A549 (cell line): Measurements from ENCODE around the gene ITIH3. TPM values are rescaled to one million over a fixed set of nuclear protein-coding genes. Genes with fewer than 3 reads are reported as not detected.

Source experiments
- ATAC-seq, 2 experiments: fragments of 200-7000 bp in 1 of 2; fragments of >200 bp in 1 of 2; cut with Nextera tagmentation in 1 of 2; cut with Tn5 transposase in 1 of 2; 3 replicates each; pipeline versions ENCODE4 v1.8.0 to v1.9.1; 2018 to 2020; ENCODE audit warnings: mild to moderate bottlenecking in 1 of 2, moderate library complexity in 1 of 2
- CTCF ChIA-PET: fragments of 300-600 bp; sonication (Branson Sonifier 250); formaldehyde crosslinking; extraction: SDS; loops from one replicate; lab custom pipeline; 2021; ENCODE audit warnings: antibody characterized with exemption, inconsistent platforms; lab: Yijun Ruan, JAX
- POLR2A ChIA-PET: fragments of 350-600 bp; formaldehyde crosslinking; extraction: SDS; loops from one replicate; lab custom pipeline; 2021; ENCODE audit warnings: antibody characterized with exemption, inconsistent platforms; lab: Yijun Ruan, JAX
- DNase-seq, 2 experiments: peaks; one replicate each; pipeline versions ENCODE4 v3.0.0 to v3.0.0-alpha.2; 2011 to 2016; ENCODE audit warnings: low read depth in 1 of 2, low spot score in 1 of 2
- FAIRE-seq: peaks from 2 replicates; lab custom pipeline; 2011; peaks lifted over from hg19 to GRCh38; lab: Jason Lieb, UNC
- H3K27ac ChIP-seq, 2 experiments: fragments of >200 bp; sonication (Bioruptor Twin); formaldehyde crosslinking; 3 replicates each; pipeline ENCODE4 v1.5.1; 2016 to 2017
- H3K4me1 ChIP-seq: fragments of >200 bp; sonication (Bioruptor Twin); formaldehyde crosslinking; 3 replicates; pipeline ENCODE4 v1.6.1; 2016
- H3K4me2 ChIP-seq: fragments of >200 bp; sonication (Bioruptor Twin); formaldehyde crosslinking; 3 replicates; pipeline ENCODE4 v1.6.1; 2016
- H3K4me3 ChIP-seq: fragments of >200 bp; sonication (Bioruptor Twin); formaldehyde crosslinking; 3 replicates; pipeline ENCODE4 v1.5.1; 2016
- H3K9me3 ChIP-seq: fragments of >200 bp; sonication (Bioruptor Twin); formaldehyde crosslinking; 3 replicates; pipeline ENCODE4 v1.6.1; 2016
- ATOH8 ChIP-seq: fragments of 250-450 bp; sonication (Bioruptor Pico); IDR thresholded peaks from 2 replicates; pipeline ENCODE4 v1.5.0; 2020; ENCODE audit warnings: low read depth, mild to moderate bottlenecking, moderate library complexity
- CBX8 ChIP-seq: fragments of 200-600 bp; sonication (generic); IDR thresholded peaks from 2 replicates; pipeline ENCODE4 v1.6.1; 2016
- CEBPB ChIP-seq, 2 experiments: fragments of >200 bp in 1 of 2; sonication (Bioruptor Twin) in 1 of 2; formaldehyde crosslinking in 1 of 2; IDR thresholded peaks; 2 replicates each; pipeline ENCODE4 v1.6.1; 2012 to 2016
- GATA3 ChIP-seq: IDR thresholded peaks from 2 replicates; pipeline ENCODE4 v1.6.1; 2012; ENCODE audit warnings: borderline replicate concordance
- HES2 ChIP-seq: fragments of >200 bp; sonication (Bioruptor Twin); formaldehyde crosslinking; IDR thresholded peaks from 2 replicates; pipeline ENCODE4 v1.6.1; 2016
- HMGXB4 ChIP-seq: fragments of 250-450 bp; sonication (Bioruptor Pico); IDR thresholded peaks from 2 replicates; pipeline ENCODE4 v1.5.0; 2021; ENCODE audit warnings: mild to moderate bottlenecking, moderate library complexity, borderline replicate concordance
- JUN ChIP-seq, 2 experiments: fragments of >200 bp; sonication (Bioruptor Twin); formaldehyde crosslinking; IDR thresholded peaks; 2 replicates in 1 of 2; 3 replicates in 1 of 2; pipeline ENCODE4 v1.6.1; 2016 to 2017
- KDM5A ChIP-seq: fragments of 200-600 bp; sonication (generic); IDR thresholded peaks from 2 replicates; pipeline ENCODE4 v1.6.1; 2016; ENCODE audit warnings: antibody characterized with exemption, mild to moderate bottlenecking
- MAFK ChIP-seq: fragments of 450-650 bp; IDR thresholded peaks from 2 replicates; pipeline ENCODE4 v1.6.1; 2014; ENCODE audit not compliant: partially characterized antibody
- MAZ ChIP-seq: fragments of 150-350 bp; IDR thresholded peaks from 2 replicates; pipeline ENCODE4 v1.6.1; 2014; ENCODE audit warnings: antibody characterized with exemption, low read depth, low read length, borderline replicate concordance
- NFE2L2 ChIP-seq: fragments of 150-350 bp; conservative IDR thresholded peaks from 2 replicates; pipeline ENCODE4 v1.6.1; 2014; ENCODE audit warnings: low read length
- NPAS2 ChIP-seq: fragments of 250-450 bp; sonication (Bioruptor Pico); IDR thresholded peaks from 2 replicates; pipeline ENCODE4 v1.8.0; 2022; ENCODE audit warnings: mild to moderate bottlenecking, moderate library complexity, borderline replicate concordance
- NR3C1 ChIP-seq: fragments of >200 bp; sonication (Bioruptor Twin); formaldehyde crosslinking; IDR thresholded peaks from 3 replicates; pipeline ENCODE4 v1.6.1; 2017
- PHF8 ChIP-seq: fragments of 200-600 bp; sonication (generic); IDR thresholded peaks from 2 replicates; pipeline ENCODE4 v1.6.1; 2016; ENCODE audit warnings: low read depth, mild to moderate bottlenecking, antibody characterized with exemption, moderate library complexity, borderline replicate concordance
- POLR2A ChIP-seq: IDR thresholded peaks from 2 replicates; pipeline ENCODE4 v1.6.1; 2012; ENCODE audit warnings: mild to moderate bottlenecking, low read length
- TFCP2L1 ChIP-seq: fragments of 250-450 bp; sonication (Bioruptor Pico); IDR thresholded peaks from 2 replicates; pipeline ENCODE4 v1.5.0; 2021; ENCODE audit warnings: mild to moderate bottlenecking
- TP53 ChIP-seq: fragments of 250-450 bp; sonication (Bioruptor Pico); IDR thresholded peaks from 2 replicates; pipeline ENCODE4 v1.5.0; 2021; ENCODE audit warnings: mild to moderate bottlenecking, moderate library complexity
- USF2 ChIP-seq: fragments of 450-650 bp; IDR thresholded peaks from 2 replicates; pipeline ENCODE4 v1.6.1; 2014; ENCODE audit warnings: antibody characterized with exemption
- ZFP36 ChIP-seq: fragments of 450-650 bp; IDR thresholded peaks from 2 replicates; pipeline ENCODE4 v1.6.1; 2014; ENCODE audit warnings: borderline replicate concordance; ENCODE audit not compliant: partially characterized antibody
- ZNF302 ChIP-seq: fragments of 250-450 bp; sonication (Bioruptor Pico); IDR thresholded peaks from 2 replicates; pipeline ENCODE4 v1.9.0; 2021; ENCODE audit warnings: inconsistent platforms, mild to moderate bottlenecking, moderate library complexity
- WGBS: methylation state at CpG from one replicate; pipeline ENCODE4 v1.1.6; 2017; ENCODE audit errors: missing lambda C conversion rate; 5-methylcytosine and 5-hydroxymethylcytosine counted together
- polyA minus RNA-seq: library from RNA; depleted of rRNA, polyadenylated mRNA; stranded (reverse); fragments of >200 nt; gene quantifications from 2 replicates; pipeline ENCODE4 v1.2.3, GENCODE V29; 2011; rRNA and poly(A)+ RNA removed
- polyA plus RNA-seq, 4 experiments: library from polyadenylated mRNA; depleted of rRNA in 3 of 4; stranded (reverse); fragments of >200 nt; fragmentation: RNase III in 1 of 4; extraction: RNeasy Plus Mini Kit Qiagen cat#74134 plus additional on column Dnase treatment in 1 of 4; gene quantifications; 2 replicates in 3 of 4; 3 replicates in 1 of 4; pipeline ENCODE4 v1.2.3, GENCODE V29; 2011 to 2017

Gene ITIH3
- polyA plus RNA-seq (2011; rRNA removed) = 0.09 TPM in 1 of 2 replicates, not detected in the other
- 0.01 TPM in 1 of 2 replicates, not detected in the other for polyA plus RNA-seq (2012; cell fraction: cytosol; rRNA removed)
- not detected in 2 replicates for polyA plus RNA-seq (2012; cell fraction: nucleus; rRNA removed)
- 0.04 TPM in 1 of 3 replicates, not detected in the others for polyA plus RNA-seq (2017; fragmentation: RNase III; extraction: RNeasy Plus Mini Kit Qiagen cat#74134 plus additional on column Dnase treatment)
- not detected in 2 replicates for polyA minus RNA-seq

- WGBS = 74% methylated on average over 10 of the region's 10 CpGs
- ATAC-seq (no peak), DNase-seq (no peak), FAIRE-seq (no peak)
- TF ChIP-seq HES2 (no peak), MAZ (no peak), ZFP36 (no peak), TP53 (CRISPR knock-in tag) (no peak), CEBPB (IDR thresholded peaks at IDR 0.05) (no peak), ATOH8 (no peak), TFCP2L1 (CRISPR knock-in tag) (no peak), ZNF302 (CRISPR knock-in tag) (no peak), HMGXB4 (CRISPR knock-in tag) (no peak), JUN (IDR thresholded peaks at IDR 0.05) (no peak), KDM5A (no peak), PHF8 (no peak), NFE2L2 (no peak)
- H3K4me3 ChIP-seq = no peak within 1 kb of the TSS
- POLR2A ChIA-PET = no interaction called here
- H3K27ac ChIP-seq = no peak within 1 kb of the TSS
- H3K9me3 ChIP-seq = no peaks in the 10 kb centered on the region
- H3K4me1 ChIP-seq = no peaks in the 10 kb centered on the region
- no peak within 1 kb of the TSS for H3K4me2 ChIP-seq
- CTCF ChIA-PET = interaction anchor here (0.9 to 3.6 kb wide), 2 partner anchors 21 to 25 kb away, joined by 3 to 11 read pairs; no protein-coding TSS in a partner anchor
These were observed at the start of gene ITIH3 for GRCh38 chr3:52794612-52795099. TSS of gene ITIH3 (plus strand) at chr3:52794796. CDS start at chr3:52794804, 8 bp downstream.

DNA sequence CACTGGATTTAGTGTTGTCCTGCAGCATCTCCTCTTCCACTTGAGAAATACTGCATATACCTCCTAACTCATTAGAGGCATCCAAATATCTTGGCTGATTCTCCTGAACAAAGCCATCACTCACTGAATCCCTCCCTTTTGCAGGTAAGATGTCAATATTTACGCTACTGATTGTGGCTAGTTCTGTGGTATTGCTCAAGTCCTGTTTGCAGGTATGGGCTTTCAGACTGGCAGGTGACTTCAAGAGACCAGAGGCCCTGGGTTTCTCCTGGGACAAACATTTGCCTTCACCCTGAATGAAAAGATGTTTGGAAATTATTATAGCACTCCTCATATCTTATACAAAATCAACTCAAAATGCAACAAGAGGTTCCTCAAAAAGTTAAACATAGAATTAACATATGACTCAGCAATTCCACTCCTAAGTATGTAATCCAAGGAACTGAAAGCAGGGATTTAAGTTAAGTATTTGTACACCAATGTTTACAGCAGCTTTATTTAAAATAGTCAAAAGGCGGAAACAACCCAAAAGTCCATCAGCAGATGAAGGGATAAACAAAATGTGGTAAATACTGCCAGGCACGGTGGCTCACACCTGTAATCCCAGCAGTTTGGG, 42.4 kb upstream of the ITIH3 start:
- WGBS = 94% methylated on average over 3 of the region's 3 CpGs
- FAIRE-seq (no peak), DNase-seq (no peak), ATAC-seq (no peak)
- ChIA-PET POLR2A (no interaction called here), CTCF (no interaction called here)
- Histone ChIP-seq H3K27ac (0 out of 6 replicates have a peak overlapping the region, but pooled peaks of 1 of the 2 experiments have one; percentile 37), H3K4me3 (no peak overlapping the region), H3K4me1 (no peaks in the 10 kb centered on the region), H3K9me3 (no peaks in the 10 kb centered on the region), H3K4me2 (no peak overlapping the region)
- TF ChIP-seq POLR2A (no peak), NPAS2 (CRISPR knock-in tag) (no peak), GATA3 (no peak), USF2 (no peak), MAFK (peak; percentile 80), NFE2L2 (peak; percentile 41; the same call in 1 of the 2 replicates)

GRCh38 chr3:52754373-52754772, 40.2 kb upstream of the ITIH3 start:
- Histone ChIP-seq H3K4me1 (no peaks in the 10 kb centered on the region), H3K4me3 (no peak overlapping the region), H3K27ac (no peak overlapping the region), H3K9me3 (no peaks in the 10 kb centered on the region), H3K4me2 (no peak overlapping the region)
- POLR2A ChIA-PET = no interaction called here
- CTCF ChIA-PET = no interaction called here
- TF ChIP-seq CBX8 (no peak), JUN (IDR thresholded peaks at IDR 0.05) (no peak), NR3C1 (no peak), POLR2A (no peak), MAFK (peak; percentile 24)
- no peak for FAIRE-seq
- ATAC-seq = no peak
- 94% methylated on average over 4 of the region's 4 CpGs for WGBS
- DNase-seq = no peak
